IPS-18a (cell line): ENCODE results near the gene BCAS4.
"Not testable (repeated sequence)": the region's sequence is repeated elsewhere in the genome, so short reads cannot be mapped to it uniquely, and the experiment has no call there.

Experiments
- H3K27ac ChIP-seq: one replicate; pipeline ENCODE4 v1.5.1; 2013; ENCODE audit warnings: low read length
- H3K27me3 ChIP-seq: one replicate; pipeline ENCODE4 v1.6.1; 2013; ENCODE audit warnings: mild to moderate bottlenecking, low read length; ENCODE audit not compliant: control insufficient read depth, insufficient read depth
- H3K36me3 ChIP-seq: one replicate; pipeline ENCODE4 v1.6.1; 2013; ENCODE audit warnings: low read depth, low read length; ENCODE audit not compliant: control insufficient read depth
- H3K4me1 ChIP-seq: one replicate; pipeline ENCODE4 v1.6.1; 2013; ENCODE audit warnings: low read depth, low read length; ENCODE audit not compliant: control insufficient read depth
- H3K4me3 ChIP-seq: one replicate; pipeline ENCODE4 v1.5.1; 2013; ENCODE audit warnings: low read length
- H3K9ac ChIP-seq: one replicate; pipeline ENCODE4 v1.6.1; 2013; ENCODE audit warnings: mild to moderate bottlenecking, low read length, moderate library complexity
- H3K9me3 ChIP-seq: one replicate; pipeline ENCODE4 v1.6.1; 2013; ENCODE audit warnings: low read depth, low read length; ENCODE audit not compliant: control insufficient read depth

Gene BCAS4

GRCh38 chr20:50877232-50877743 is 82.4 kb downstream of the BCAS4 start:
- H3K4me1 ChIP-seq = no peaks in the 10 kb centered on the region
- H3K27ac ChIP-seq = no peak overlapping the region
- H3K9ac ChIP-seq = no peak overlapping the region
- H3K9me3 ChIP-seq = no peaks in the 10 kb centered on the region
- H3K36me3 ChIP-seq = no peaks in the 10 kb centered on the region
- H3K4me3 ChIP-seq = no peak overlapping the region
- no peaks in the 10 kb centered on the region for H3K27me3 ChIP-seq

- Histone ChIP-seq H3K9ac (no peak overlapping the region), H3K27me3 (no peaks in the 10 kb centered on the region), H3K36me3 (no peaks in the 10 kb centered on the region), H3K4me1 (no peaks in the 10 kb centered on the region), H3K27ac (no peak overlapping the region), H3K9me3 (no peaks in the 10 kb centered on the region), H3K4me3 (no peak overlapping the region)
Measured at GRCh38 chr20:50879649-50880550, 85.0 kb downstream of the BCAS4 start.

- not testable (repeated sequence) for H3K9ac ChIP-seq, H3K36me3 ChIP-seq, H3K27ac ChIP-seq, H3K27me3 ChIP-seq, H3K4me3 ChIP-seq, H3K9me3 ChIP-seq, H3K4me1 ChIP-seq
Measured at GRCh38 chr20:50881759-50882424, 87.0 kb downstream of the BCAS4 start.

- Histone ChIP-seq H3K36me3 (peaks cover 6% of the 10 kb centered on the region), H3K27me3 (no peaks in the 10 kb centered on the region), H3K9me3 (no peaks in the 10 kb centered on the region), H3K4me1 (no peaks in the 10 kb centered on the region), H3K9ac (no peak overlapping the region), H3K4me3 (no peak overlapping the region), H3K27ac (no peak overlapping the region)
Measured at GRCh38 chr20:50883856-50884255, 89.0 kb downstream of the BCAS4 start.

DNA sequence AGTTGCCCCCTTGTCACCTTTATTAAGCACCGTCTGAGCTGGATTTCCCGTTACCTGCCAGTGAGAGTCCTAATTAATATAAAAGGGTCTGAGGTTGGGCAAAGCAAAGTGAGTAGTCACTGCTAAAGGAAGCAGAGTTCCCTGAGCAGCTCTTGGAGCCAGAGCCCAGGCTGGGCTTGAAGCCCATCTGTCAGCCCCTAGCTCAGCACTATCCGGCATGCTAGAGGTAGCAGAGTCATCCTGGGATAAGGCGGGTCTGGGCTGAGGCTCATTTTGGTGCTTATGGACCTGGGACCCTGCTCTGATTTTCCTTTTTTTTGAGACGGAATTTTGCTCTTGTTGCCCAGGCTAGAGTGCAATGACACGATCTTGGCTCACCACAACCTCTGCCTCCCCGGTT is 90.2 kb downstream of the BCAS4 start:
- Histone ChIP-seq H3K27ac (no peak overlapping the region), H3K36me3 (peaks cover 16% of the 10 kb centered on the region), H3K9me3 (no peaks in the 10 kb centered on the region), H3K4me1 (no peaks in the 10 kb centered on the region), H3K4me3 (no peak overlapping the region), H3K9ac (no peak overlapping the region), H3K27me3 (no peaks in the 10 kb centered on the region)

GRCh38 chr20:50885781-50886180 is 90.9 kb downstream of the BCAS4 start:
- Histone ChIP-seq H3K4me1 (no peaks in the 10 kb centered on the region), H3K9ac (no peak overlapping the region), H3K27ac (no peak overlapping the region), H3K27me3 (no peaks in the 10 kb centered on the region), H3K4me3 (no peak overlapping the region), H3K9me3 (no peaks in the 10 kb centered on the region), H3K36me3 (peaks cover 23% of the 10 kb centered on the region)

DNA sequence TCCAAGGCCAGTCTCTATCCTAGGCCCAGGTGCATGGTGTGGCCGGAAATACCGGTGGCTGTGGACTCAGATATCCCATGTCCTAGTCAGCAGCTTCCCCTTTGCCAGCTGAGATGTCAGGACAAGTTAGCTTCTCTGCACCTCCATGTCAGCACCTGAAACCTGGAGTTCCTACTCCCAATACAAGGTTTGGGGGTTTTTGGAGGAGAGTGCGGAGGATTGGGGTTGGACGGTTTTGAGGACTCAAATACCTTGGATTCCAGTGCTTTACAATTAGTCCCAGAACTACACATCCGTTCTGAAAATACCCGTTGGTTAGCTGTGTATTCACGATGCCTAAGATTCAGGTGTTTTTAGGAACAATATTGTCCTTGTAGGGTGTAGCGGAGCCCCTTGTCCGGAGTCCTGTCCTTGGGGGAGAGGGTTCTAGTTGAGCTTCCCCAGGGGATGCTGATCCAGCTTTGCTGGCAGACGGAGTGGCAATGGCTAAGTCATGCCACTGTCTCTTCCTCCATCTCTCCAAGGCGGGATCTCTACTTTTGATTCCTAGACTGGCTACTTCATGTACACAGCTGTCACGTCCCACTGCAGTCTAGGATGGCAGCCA is 91.4 kb downstream of the BCAS4 start:
- Histone ChIP-seq H3K27ac (no peak overlapping the region), H3K9ac (no peak overlapping the region), H3K4me1 (no peaks in the 10 kb centered on the region), H3K36me3 (peaks cover 28% of the 10 kb centered on the region), H3K4me3 (no peak overlapping the region), H3K9me3 (no peaks in the 10 kb centered on the region), H3K27me3 (no peaks in the 10 kb centered on the region)

- Histone ChIP-seq H3K4me3 (no peak overlapping the region), H3K36me3 (peaks cover 41% of the 10 kb centered on the region), H3K27ac (no peak overlapping the region), H3K4me1 (no peaks in the 10 kb centered on the region), H3K9me3 (no peaks in the 10 kb centered on the region), H3K9ac (no peak overlapping the region), H3K27me3 (no peaks in the 10 kb centered on the region)
Measured at GRCh38 chr20:50887576-50887975, 92.7 kb downstream of the BCAS4 start.

GRCh38 chr20:50891138-50891537 is 96.3 kb downstream of the BCAS4 start:
- no peak overlapping the region for H3K27ac ChIP-seq
- H3K4me1 ChIP-seq = no peaks in the 10 kb centered on the region
- H3K36me3 ChIP-seq = peaks cover 74% of the 10 kb centered on the region

GRCh38 chr20:50892394-50892793 is 97.5 kb downstream of the BCAS4 start:
- peaks cover 85% of the 10 kb centered on the region for H3K36me3 ChIP-seq
- H3K4me1 ChIP-seq = no peaks in the 10 kb centered on the region
- H3K9ac ChIP-seq = no peak overlapping the region
- H3K9me3 ChIP-seq = no peaks in the 10 kb centered on the region
- no peaks in the 10 kb centered on the region for H3K27me3 ChIP-seq
- H3K27ac ChIP-seq = no peak overlapping the region
- no peak overlapping the region for H3K4me3 ChIP-seq

More at GRCh38 chr20:50891138-50891537, 96.3 kb downstream of the BCAS4 start:
- H3K4me3 ChIP-seq = no peak overlapping the region
- no peak overlapping the region for H3K9ac ChIP-seq
- H3K27me3 ChIP-seq = no peaks in the 10 kb centered on the region
- no peaks in the 10 kb centered on the region for H3K9me3 ChIP-seq

GRCh38 chr20:50893620-50894019 is 98.8 kb downstream of the BCAS4 start:
- H3K9me3 ChIP-seq = no peaks in the 10 kb centered on the region
- H3K4me1 ChIP-seq = no peaks in the 10 kb centered on the region
- H3K4me3 ChIP-seq = no peak overlapping the region
- H3K36me3 ChIP-seq = peaks cover 94% of the 10 kb centered on the region
- no peaks in the 10 kb centered on the region for H3K27me3 ChIP-seq
- H3K9ac ChIP-seq = no peak overlapping the region
- no peak overlapping the region for H3K27ac ChIP-seq
